Large intestine (tissue), 3 donors: Measurements from ENCODE around the gene GPBP1L1. TPM values are rescaled to one million over a fixed set of nuclear protein-coding genes. Genes with fewer than 3 reads are reported as not detected.

Source experiments
- DNase-seq, 2 donors: peaks; one replicate each; pipeline versions ENCODE4 v3.0.0 to v3.0.0-alpha.2; 2013
- H3K27ac ChIP-seq: one replicate; pipeline ENCODE4 v1.5.1; 2013; ENCODE audit warnings: low read length
- H3K27me3 ChIP-seq: 2 replicates; pipeline ENCODE4 v1.6.1; 2013; ENCODE audit warnings: low read length; ENCODE audit not compliant: control insufficient read depth, insufficient read depth
- H3K36me3 ChIP-seq: 2 replicates; pipeline ENCODE4 v1.6.1; 2013; ENCODE audit warnings: low read length; ENCODE audit not compliant: control insufficient read depth, insufficient read depth
- H3K4me1 ChIP-seq: one replicate; pipeline ENCODE4 v1.6.1; 2013; ENCODE audit warnings: low read length; ENCODE audit not compliant: control insufficient read depth, insufficient read depth
- H3K4me3 ChIP-seq: one replicate; pipeline ENCODE4 v1.5.1; 2013; ENCODE audit warnings: low read length
- H3K9me3 ChIP-seq: one replicate; pipeline ENCODE4 v1.6.1; 2013; ENCODE audit warnings: mild to moderate bottlenecking, low read depth, low read length, moderate library complexity; ENCODE audit not compliant: control insufficient read depth
- WGBS: methylation state at CpG from one replicate; pipeline ENCODE4 v1.1.5; 2013; ENCODE audit warnings: low lambda C conversion rate; ENCODE audit not compliant: insufficient coverage; 5-methylcytosine and 5-hydroxymethylcytosine counted together
- polyA plus RNA-seq: library from polyadenylated mRNA; unstranded; fragments of 120-200 nt; gene quantifications from one replicate; pipeline ENCODE4 v1.2.1, GENCODE V29; 2013

Gene GPBP1L1
- polyA plus RNA-seq, 1 donor, result 99.3 TPM

DNA sequence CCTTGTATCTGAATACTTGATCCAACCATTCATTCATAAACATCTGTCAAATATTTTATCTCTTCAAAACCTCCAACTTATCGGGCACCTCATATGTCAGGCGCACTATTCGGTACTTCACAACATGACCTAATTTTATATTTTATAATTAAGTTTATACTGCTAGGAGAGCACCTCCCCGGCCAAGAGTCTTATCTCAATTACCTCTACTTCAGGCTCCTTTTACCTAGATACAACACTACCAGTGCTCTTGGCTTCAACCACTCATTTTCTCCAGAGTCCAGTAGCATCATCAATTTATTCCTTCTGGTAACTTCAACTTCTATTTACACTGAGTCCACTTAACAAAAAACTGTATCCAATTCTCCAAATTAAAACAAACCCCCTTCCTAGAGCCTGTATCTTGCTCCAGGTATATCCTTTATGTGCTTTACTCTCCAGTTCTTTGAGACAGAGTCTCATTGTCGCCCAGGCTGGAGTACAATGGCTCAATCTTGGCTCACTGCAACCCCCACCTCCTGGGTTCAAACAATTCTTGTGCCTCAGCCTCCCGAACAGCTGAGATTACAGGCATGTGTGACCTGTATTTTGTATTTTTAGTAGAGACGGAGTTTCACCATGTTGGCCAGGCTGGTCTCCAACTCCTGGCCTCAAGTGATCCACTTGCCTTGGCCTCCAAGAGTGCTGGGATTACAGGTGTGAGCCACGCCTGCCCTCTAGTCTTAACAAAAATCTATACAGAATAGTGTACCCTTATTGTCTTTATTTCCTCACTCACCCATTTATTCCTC is 18.8 kb downstream of the GPBP1L1 start:
- no peak for DNase-seq
- H3K27me3 ChIP-seq, result no peaks in the 10 kb centered on the region
- 83% methylated on average over 1 of the region's 8 CpGs for WGBS
- no peak overlapping the region for H3K4me3 ChIP-seq
- H3K36me3 ChIP-seq, result no peaks in the 10 kb centered on the region
- H3K27ac ChIP-seq, result no peak overlapping the region
- H3K9me3 ChIP-seq, result no peaks in the 10 kb centered on the region
- H3K4me1 ChIP-seq, result no peaks in the 10 kb centered on the region

DNA sequence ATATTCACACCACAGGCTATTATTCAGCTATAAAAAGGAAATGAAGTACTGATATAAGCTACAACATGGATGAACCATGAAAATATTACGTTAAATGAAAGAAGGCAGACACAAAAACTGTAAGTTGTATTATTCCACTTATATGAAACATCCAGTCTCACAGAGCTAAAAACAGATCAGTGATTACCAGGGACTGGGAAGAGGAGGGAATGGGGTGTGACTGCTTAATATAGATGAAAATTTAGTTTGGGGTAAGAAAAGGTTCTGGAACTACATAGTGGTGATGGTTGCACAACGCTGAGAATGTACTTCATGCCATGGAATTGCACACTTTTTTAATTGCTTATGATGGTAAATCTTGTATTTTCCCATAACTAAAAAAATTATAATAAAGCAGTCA is 19.5 kb downstream of the GPBP1L1 start:
- Histone ChIP-seq H3K4me3 (no peak overlapping the region), H3K36me3 (no peaks in the 10 kb centered on the region), H3K27me3 (no peaks in the 10 kb centered on the region), H3K27ac (no peak overlapping the region), H3K9me3 (no peaks in the 10 kb centered on the region), H3K4me1 (no peaks in the 10 kb centered on the region)
- no peak for DNase-seq
- WGBS, result 100% methylated on average over 1 of the region's 2 CpGs

DNA sequence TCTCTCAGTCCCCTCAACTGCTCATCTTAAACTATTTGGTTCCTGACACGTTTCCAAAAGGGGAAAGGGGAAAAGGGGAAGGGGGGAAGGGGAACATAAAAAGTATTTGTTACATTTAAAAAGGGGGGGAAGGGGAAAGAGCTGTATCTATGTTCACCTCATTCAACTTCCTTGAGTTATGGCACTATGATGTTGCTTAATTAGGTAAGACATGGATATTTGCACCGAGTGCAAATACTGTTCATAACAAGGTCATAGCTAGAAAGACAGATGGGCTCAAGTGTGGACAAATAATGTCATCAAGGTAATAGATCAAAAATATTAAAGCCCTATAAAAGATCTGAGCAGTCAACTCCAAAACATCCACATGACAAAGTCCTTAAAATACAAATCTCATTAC is 26.0 kb downstream of the GPBP1L1 start:
- 80% methylated on average over 1 of the region's 2 CpGs for whole genome bisulfite sequencing

DNA sequence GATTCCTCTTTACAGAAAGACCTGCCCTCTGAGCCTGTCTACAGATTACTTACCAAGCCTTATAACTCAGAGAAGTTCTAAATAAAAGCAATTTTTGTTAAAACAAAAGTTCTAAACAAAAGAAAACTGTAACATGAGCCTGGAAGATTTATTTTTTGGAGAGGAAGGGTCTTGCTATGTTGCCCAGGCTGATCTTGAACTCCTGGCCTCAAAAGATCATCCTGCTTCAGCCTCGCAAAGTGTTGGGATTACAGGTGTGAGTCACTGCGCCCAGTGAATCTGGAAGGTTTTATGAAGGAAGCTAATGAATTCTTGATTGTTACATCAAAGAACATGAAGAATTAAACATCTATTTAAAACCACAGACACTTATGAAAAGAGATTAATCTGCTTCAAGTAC is 27.1 kb downstream of the GPBP1L1 start:
- Histone ChIP-seq H3K4me1 (peaks cover 19% of the 10 kb centered on the region), H3K36me3 (peaks cover 56% of the 10 kb centered on the region), H3K4me3 (no peak overlapping the region), H3K27me3 (no peaks in the 10 kb centered on the region), H3K27ac (no peak overlapping the region), H3K9me3 (no peaks in the 10 kb centered on the region)
- no CpG with 5 or more reads among the region's 2 CpGs for WGBS
- no peak for DNase-seq

More for the DNA sequence above, 26.0 kb downstream of the GPBP1L1 start:
- Histone ChIP-seq H3K9me3 (no peaks in the 10 kb centered on the region), H3K4me3 (no peak overlapping the region), H3K27me3 (no peaks in the 10 kb centered on the region), H3K27ac (no peak overlapping the region), H3K36me3 (peaks cover 46% of the 10 kb centered on the region), H3K4me1 (peaks cover 19% of the 10 kb centered on the region)
- DNase-seq, result no peak

DNA sequence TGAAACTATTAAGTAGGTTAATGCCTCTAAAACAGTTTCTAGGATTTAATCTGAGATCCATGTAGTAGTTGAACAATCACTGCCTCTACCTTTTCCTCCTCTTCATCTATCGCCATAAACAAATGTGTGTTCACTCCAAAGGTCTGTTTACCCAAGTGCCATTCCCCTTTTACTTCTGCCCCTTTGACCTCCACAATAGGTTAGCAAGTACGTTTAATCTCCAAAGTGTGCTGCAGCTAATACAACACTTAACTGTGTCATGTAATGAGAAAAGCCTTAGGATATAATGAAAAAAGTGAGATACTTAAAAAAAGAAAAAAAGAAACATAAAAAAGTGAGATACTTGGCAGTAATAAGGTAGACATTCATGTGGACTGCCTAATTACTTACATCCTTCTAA is 28.2 kb downstream of the GPBP1L1 start:
- peak; percentile 49 to 84 for DNase-seq
- 10% methylated on average over 1 of the region's 2 CpGs for WGBS
- peaks cover 62% of the 10 kb centered on the region for H3K36me3 ChIP-seq
- peaks cover 19% of the 10 kb centered on the region for H3K4me1 ChIP-seq
- no peak overlapping the region for H3K4me3 ChIP-seq
- H3K9me3 ChIP-seq, result no peaks in the 10 kb centered on the region
- H3K27ac ChIP-seq, result peak overlapping the region; percentile 40
- H3K27me3 ChIP-seq, result no peaks in the 10 kb centered on the region

DNA sequence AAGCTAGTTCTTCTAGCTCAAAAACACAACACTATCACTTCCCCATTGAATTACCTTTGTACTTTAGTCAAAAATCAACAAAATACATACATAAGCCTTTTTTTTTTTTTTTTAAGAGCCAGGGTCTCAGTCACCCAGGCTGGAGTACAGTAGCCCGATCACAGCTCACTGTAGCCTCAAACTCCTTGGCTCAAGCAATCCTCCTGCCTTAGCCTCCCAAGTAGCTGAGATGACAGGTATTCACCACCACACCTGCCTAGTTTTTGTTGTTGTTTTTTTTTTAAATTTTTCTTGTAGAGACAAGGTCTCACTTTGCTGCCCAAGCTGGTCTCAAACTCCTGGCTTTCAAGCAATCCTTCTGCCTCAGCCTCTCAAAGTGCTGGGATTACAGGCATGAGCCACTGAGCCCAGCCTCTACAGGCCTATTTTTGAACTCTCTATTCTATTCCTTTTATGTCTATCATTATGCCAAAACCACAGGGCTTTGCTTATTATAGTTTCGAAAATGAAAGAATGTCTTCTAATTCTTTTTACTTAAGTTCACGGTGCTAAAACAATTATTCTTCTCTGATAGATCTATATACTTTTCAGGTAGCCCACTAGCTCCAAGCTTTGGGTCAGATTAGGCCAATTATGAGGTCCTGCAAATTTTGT is 29.6 kb downstream of the GPBP1L1 start:
- Histone ChIP-seq H3K4me1 (peaks cover 19% of the 10 kb centered on the region), H3K9me3 (no peaks in the 10 kb centered on the region), H3K36me3 (peaks cover 68% of the 10 kb centered on the region), H3K27me3 (no peaks in the 10 kb centered on the region), H3K27ac (no peak overlapping the region), H3K4me3 (no peak overlapping the region)
- 93% methylated on average over 2 of the region's 3 CpGs for WGBS
- no peak for DNase-seq

DNA sequence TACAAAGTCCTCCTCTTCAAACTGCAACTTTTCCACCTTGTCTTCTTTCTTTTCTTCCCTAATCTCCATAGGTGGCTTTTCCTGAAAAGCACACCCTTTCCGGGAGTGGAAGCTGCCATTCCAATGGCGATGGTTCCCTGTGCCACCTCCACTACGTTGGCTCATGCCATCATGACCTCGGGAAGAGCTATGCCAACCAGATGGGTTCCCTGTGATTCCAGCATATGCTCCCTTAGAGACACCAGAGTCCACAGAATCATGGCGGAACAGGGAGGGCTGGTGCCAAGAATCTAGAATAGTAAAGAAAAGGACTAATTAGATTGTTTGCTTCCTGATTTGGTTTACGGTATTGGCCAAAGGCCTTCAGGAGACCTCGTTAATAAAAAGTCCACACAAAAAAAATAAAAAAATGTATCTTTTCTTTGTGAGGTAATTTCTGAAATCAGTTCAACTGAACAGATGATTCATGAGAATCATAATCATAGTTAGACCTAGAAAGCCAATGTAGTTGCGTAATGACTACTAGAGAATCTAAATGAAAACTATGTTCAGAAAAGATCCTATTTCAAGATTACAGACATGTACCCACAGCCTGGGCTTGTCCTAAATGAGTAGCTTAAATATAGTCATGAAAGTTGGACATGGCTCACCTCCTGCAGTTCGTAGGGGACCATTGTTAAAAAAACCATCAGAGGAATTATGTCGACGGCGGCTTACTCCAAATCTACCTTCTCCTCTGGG is 31.6 kb downstream of the GPBP1L1 start:
- no peak for DNase-seq
- peaks cover 19% of the 10 kb centered on the region for H3K4me1 ChIP-seq
- H3K9me3 ChIP-seq, result no peaks in the 10 kb centered on the region
- WGBS, result 89% methylated on average over 4 of the region's 12 CpGs
- H3K27ac ChIP-seq, result no peak overlapping the region
- no peaks in the 10 kb centered on the region for H3K27me3 ChIP-seq
- H3K36me3 ChIP-seq, result peaks cover 75% of the 10 kb centered on the region
- H3K4me3 ChIP-seq, result no peak overlapping the region

DNA sequence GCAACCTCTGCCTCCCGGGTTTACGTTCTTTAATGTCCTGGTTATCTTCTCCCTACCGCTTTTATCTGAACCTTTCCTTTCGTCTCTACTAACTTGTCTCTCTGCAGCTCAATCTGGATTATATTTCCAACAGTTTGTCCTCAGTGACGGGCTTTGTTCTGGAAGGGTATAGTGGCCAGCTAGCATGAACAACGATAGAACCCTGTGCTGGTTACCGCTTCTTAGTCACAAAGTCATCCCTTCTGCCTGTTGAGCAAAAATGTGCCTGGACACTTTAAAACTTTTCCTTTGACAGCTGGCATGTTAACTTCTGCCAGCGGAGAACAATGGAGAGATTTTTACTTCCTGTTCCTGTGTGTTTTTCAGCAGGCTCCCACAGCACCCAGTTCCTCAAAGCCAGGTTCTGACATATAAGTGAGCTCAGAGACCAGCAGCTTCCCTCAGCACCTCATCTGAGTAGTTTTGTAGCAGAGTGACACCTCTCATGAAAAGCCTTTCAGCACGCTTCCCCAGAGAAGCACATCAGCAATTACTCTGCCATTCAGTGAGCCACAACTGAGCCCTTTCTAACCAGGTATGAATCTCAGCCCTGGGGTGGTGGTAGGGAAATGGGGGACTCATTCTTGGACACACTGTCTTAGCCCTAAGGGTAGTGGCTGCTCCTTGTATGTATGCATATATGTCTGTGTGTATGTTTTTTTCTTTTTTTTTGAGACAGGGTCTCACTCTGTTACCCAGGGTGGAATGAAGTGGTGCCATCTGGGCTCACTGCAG is 38.9 kb downstream of the GPBP1L1 start:
- Histone ChIP-seq H3K36me3 (peaks cover 35% of the 10 kb centered on the region), H3K9me3 (no peaks in the 10 kb centered on the region), H3K4me1 (peaks cover 21% of the 10 kb centered on the region), H3K27me3 (no peaks in the 10 kb centered on the region), H3K4me3 (no peak overlapping the region), H3K27ac (no peak overlapping the region)
- DNase-seq, result peak in 1 of 2 donors; percentile 6
- WGBS, result 81% methylated on average over 3 of the region's 9 CpGs

DNA sequence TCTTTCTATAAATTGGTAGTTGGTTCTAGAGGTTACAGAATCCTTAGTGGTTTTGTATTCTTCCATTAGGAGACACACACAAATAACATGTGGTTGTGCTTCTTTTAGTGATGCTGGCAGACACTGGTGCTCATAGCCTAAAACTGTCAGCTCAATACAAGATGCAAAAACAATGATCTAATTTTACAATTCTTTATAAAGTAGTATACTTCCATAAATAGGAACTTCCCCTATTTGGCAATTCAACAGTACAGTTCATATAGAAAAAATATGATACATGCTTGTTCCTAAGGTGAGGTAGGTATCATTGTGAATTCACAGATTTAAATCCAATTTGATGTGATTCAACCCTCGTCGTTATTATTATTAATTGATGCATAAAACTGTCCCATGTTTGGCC is 41.7 kb downstream of the GPBP1L1 start:
- H3K27me3 ChIP-seq, result no peaks in the 10 kb centered on the region
- no peak overlapping the region for H3K4me3 ChIP-seq
- H3K27ac ChIP-seq, result peak overlapping the region; percentile 78
- H3K4me1 ChIP-seq, result peaks cover 24% of the 10 kb centered on the region
- H3K9me3 ChIP-seq, result no peaks in the 10 kb centered on the region
- DNase-seq, result no peak
- peaks cover 44% of the 10 kb centered on the region for H3K36me3 ChIP-seq
- WGBS, result 73% methylated on average over 2 of the region's 2 CpGs

DNA sequence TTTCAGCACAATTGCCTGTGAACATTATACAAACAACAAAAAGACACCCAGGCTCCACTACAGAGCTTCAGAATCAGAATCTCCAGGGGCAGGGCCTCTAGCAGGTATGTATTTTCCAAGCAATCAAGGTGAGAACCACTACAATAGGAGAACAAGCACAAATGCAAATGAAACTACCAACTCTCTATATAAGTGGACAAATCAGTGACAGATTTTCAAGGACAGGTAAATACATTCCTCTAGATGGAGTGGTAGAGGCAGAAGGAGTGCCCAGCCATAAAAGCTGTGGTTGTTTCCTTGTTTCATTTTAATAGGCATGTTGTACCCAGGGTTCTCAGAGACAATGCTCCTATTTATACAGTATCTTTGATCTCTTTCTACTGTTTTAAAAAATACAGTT is 42.4 kb downstream of the GPBP1L1 start:
- Histone ChIP-seq H3K27me3 (no peaks in the 10 kb centered on the region), H3K36me3 (peaks cover 51% of the 10 kb centered on the region), H3K4me1 (peaks cover 24% of the 10 kb centered on the region), H3K4me3 (no peak overlapping the region), H3K27ac (peak overlapping the region; percentile 78), H3K9me3 (no peaks in the 10 kb centered on the region)
- DNase-seq, result peak; percentile 58 to 88
